Chondrocyte (in vitro differentiated cells): ENCODE measurements around the gene RETREG1. TPM values are rescaled to one million over a fixed set of nuclear protein-coding genes. Genes with fewer than 3 reads are reported as not detected.

Experiments used
- DNase-seq: peaks from one replicate; pipeline ENCODE4 v3.0.0; 2021; ENCODE audit warnings: mixed read lengths, low spot score
- H3K27ac Mint-ChIP-seq: one replicate; pipeline ENCODE4 v1.8.0; 2021; ENCODE audit warnings: mild to moderate bottlenecking, moderate library complexity, mixed read lengths; ENCODE audit not compliant: unreplicated experiment
- H3K27me3 Mint-ChIP-seq: 2 replicates; pipeline ENCODE4 v1.8.0; 2021; ENCODE audit warnings: low read depth, mixed read lengths
- H3K36me3 Mint-ChIP-seq: 2 replicates; pipeline ENCODE4 v1.8.0; 2021; ENCODE audit warnings: low read depth, mixed read lengths
- H3K4me1 Mint-ChIP-seq: 2 replicates; pipeline ENCODE4 v1.8.0; 2021; ENCODE audit warnings: low read depth, mild to moderate bottlenecking, mixed read lengths
- H3K4me3 Mint-ChIP-seq: one replicate; pipeline ENCODE4 v1.8.0; 2021; ENCODE audit warnings: mild to moderate bottlenecking, moderate library complexity, mixed read lengths; ENCODE audit not compliant: unreplicated experiment
- H3K9me3 Mint-ChIP-seq: 2 replicates; pipeline ENCODE4 v1.8.0; 2021; ENCODE audit warnings: low read depth, mixed read lengths
- CTCF ChIP-seq: fragments of 200-600 bp; sonication (generic); IDR thresholded peaks from 2 replicates; pipeline ENCODE4 v1.5.0; 2021; ENCODE audit warnings: antibody characterized with exemption, mild to moderate bottlenecking, moderate library complexity
- total RNA-seq: library from RNA; stranded (reverse); gene quantifications from 3 replicates; pipeline ENCODE4 v1.2.1, GENCODE V29; 2021

RETREG1 gene
- total RNA-seq, 1 donor from 2014 or later, result 3.3 TPM

GRCh38 chr5:16487456-16487855 is 129.3 kb downstream of the RETREG1 start:
- H3K27ac Mint-ChIP-seq, result no peak overlapping the region
- no peaks in the 10 kb centered on the region for H3K27me3 Mint-ChIP-seq
- H3K4me1 Mint-ChIP-seq, result peaks cover 11% of the 10 kb centered on the region
- no peaks in the 10 kb centered on the region for H3K36me3 Mint-ChIP-seq
- no peaks in the 10 kb centered on the region for H3K9me3 Mint-ChIP-seq
- TF ChIP-seq CTCF, result no peak
- DNase-seq, result no peak
- H3K4me3 Mint-ChIP-seq, result no peak overlapping the region

GRCh38 chr5:16486711-16487111 is 130.1 kb downstream of the RETREG1 start:
- no peak overlapping the region for H3K27ac Mint-ChIP-seq
- no peaks in the 10 kb centered on the region for H3K27me3 Mint-ChIP-seq
- TF ChIP-seq CTCF, result no peak
- no peak overlapping the region for H3K4me3 Mint-ChIP-seq
- H3K4me1 Mint-ChIP-seq, result peaks cover 4% of the 10 kb centered on the region
- H3K36me3 Mint-ChIP-seq, result no peaks in the 10 kb centered on the region
- no peak for DNase-seq
- no peaks in the 10 kb centered on the region for H3K9me3 Mint-ChIP-seq

- no peak overlapping the region for H3K4me3 Mint-ChIP-seq
- no peaks in the 10 kb centered on the region for H3K36me3 Mint-ChIP-seq
- no peak for DNase-seq
- H3K27ac Mint-ChIP-seq, result no peak overlapping the region
- no peaks in the 10 kb centered on the region for H3K27me3 Mint-ChIP-seq
- H3K9me3 Mint-ChIP-seq, result no peaks in the 10 kb centered on the region
- no peak for TF ChIP-seq CTCF
- H3K4me1 Mint-ChIP-seq, result peaks cover 4% of the 10 kb centered on the region
Observed at GRCh38 chr5:16485656-16486055, 131.1 kb downstream of the RETREG1 start.

- H3K4me3 Mint-ChIP-seq, result no peak overlapping the region
- no peak overlapping the region for H3K27ac Mint-ChIP-seq
- H3K4me1 Mint-ChIP-seq, result no peaks in the 10 kb centered on the region
- DNase-seq, result no peak
- H3K27me3 Mint-ChIP-seq, result no peaks in the 10 kb centered on the region
- H3K36me3 Mint-ChIP-seq, result no peaks in the 10 kb centered on the region
- TF ChIP-seq CTCF, result no peak
- peaks cover 7% of the 10 kb centered on the region for H3K9me3 Mint-ChIP-seq
Observed at GRCh38 chr5:16484081-16484480, 132.7 kb downstream of the RETREG1 start.

- H3K4me3 Mint-ChIP-seq, result no peak overlapping the region
- H3K9me3 Mint-ChIP-seq, result peaks cover 7% of the 10 kb centered on the region
- peaks cover 5% of the 10 kb centered on the region for H3K4me1 Mint-ChIP-seq
Observed at GRCh38 chr5:16483361-16483760, 133.4 kb downstream of the RETREG1 start.

More at GRCh38 chr5:16483361-16483760, 133.4 kb downstream of the RETREG1 start:
- H3K27me3 Mint-ChIP-seq, result no peaks in the 10 kb centered on the region
- no peak for DNase-seq
- no peak overlapping the region for H3K27ac Mint-ChIP-seq
- no peak for TF ChIP-seq CTCF
- H3K36me3 Mint-ChIP-seq, result no peaks in the 10 kb centered on the region
